Loucy (cell line): ENCODE data around the gene ADIG.

Experiments used
- EZH2phosphoT487 ChIP-seq: fragments of 200-600 bp; IDR thresholded peaks from 2 replicates; pipeline ENCODE4 v1.6.1; 2018; ENCODE audit warnings: antibody characterized with exemption, mild to moderate bottlenecking, moderate library complexity, borderline replicate concordance
- TF ChIP-seq, protein P1 (sequence below): fragments of 200-600 bp; sonication (generic); conservative IDR thresholded peaks from 2 replicates; pipeline ENCODE4 v1.5.1; 2014; ENCODE audit warnings: mild to moderate bottlenecking, antibody characterized with exemption, low read length

DNA sequence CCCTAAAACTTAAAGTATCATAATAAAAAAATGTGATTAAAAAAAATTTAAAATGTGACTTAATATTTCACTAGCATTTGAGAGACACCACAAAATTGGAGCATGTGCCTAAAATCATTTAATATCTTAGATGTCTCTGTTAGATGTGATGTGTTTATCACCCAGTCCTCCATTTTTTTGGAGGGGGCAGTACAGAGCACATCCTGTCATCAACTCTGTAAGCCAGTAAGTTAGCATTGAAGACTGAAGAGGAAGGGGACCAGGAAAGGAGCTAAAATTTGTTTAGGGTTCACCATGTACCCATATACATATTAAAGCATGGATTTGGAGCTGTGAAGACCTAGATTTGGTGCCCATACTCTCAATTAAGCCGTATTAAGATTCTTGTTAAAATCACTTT lies 30.7 kb upstream of the ADIG start:
- TF ChIP-seq, protein P1, sequence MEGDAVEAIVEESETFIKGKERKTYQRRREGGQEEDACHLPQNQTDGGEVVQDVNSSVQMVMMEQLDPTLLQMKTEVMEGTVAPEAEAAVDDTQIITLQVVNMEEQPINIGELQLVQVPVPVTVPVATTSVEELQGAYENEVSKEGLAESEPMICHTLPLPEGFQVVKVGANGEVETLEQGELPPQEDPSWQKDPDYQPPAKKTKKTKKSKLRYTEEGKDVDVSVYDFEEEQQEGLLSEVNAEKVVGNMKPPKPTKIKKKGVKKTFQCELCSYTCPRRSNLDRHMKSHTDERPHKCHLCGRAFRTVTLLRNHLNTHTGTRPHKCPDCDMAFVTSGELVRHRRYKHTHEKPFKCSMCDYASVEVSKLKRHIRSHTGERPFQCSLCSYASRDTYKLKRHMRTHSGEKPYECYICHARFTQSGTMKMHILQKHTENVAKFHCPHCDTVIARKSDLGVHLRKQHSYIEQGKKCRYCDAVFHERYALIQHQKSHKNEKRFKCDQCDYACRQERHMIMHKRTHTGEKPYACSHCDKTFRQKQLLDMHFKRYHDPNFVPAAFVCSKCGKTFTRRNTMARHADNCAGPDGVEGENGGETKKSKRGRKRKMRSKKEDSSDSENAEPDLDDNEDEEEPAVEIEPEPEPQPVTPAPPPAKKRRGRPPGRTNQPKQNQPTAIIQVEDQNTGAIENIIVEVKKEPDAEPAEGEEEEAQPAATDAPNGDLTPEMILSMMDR = peak; percentile 59
- no peak for TF ChIP-seq EZH2phosphoT487
